Neutrophil (primary cell): ENCODE measurements around the gene SOAT1.
"Not testable (repeated sequence)": the region's sequence is repeated elsewhere in the genome, so short reads cannot be mapped to it uniquely, and the experiment has no call there.

Experiments used
- H3K27ac ChIP-seq: fragments of 200-600 bp; sonication (generic); 2 replicates; pipeline ENCODE4 v1.5.1; 2016; ENCODE audit warnings: mild to moderate bottlenecking, moderate library complexity
- H3K27me3 ChIP-seq: fragments of 200-600 bp; sonication (generic); 2 replicates; pipeline ENCODE4 v1.6.0; 2016; ENCODE audit warnings: mild to moderate bottlenecking
- H3K36me3 ChIP-seq: fragments of 200-600 bp; sonication (generic); 2 replicates; pipeline ENCODE4 v1.5.1; 2017
- H3K4me1 ChIP-seq, 2 experiments: fragments of 200-600 bp in 1 of 2; sonication (generic) in 1 of 2; 1 replicate in 1 of 2; 2 replicates in 1 of 2; pipeline versions ENCODE4 v1.5.1 to v1.6.1; 2013 to 2016; ENCODE audit warnings: low read depth in 1 of 2, low read length in 1 of 2, mild to moderate bottlenecking in 1 of 2, moderate library complexity in 1 of 2; ENCODE audit not compliant: control insufficient read depth in 1 of 2, insufficient read depth in 1 of 2
- H3K4me3 ChIP-seq, 2 experiments: fragments of 200-600 bp in 1 of 2; sonication (generic) in 1 of 2; 1 replicate in 1 of 2; 2 replicates in 1 of 2; pipeline ENCODE4 v1.5.1; 2013 to 2016; ENCODE audit warnings: low read depth in 1 of 2, low read length in 1 of 2, mild to moderate bottlenecking in 1 of 2, moderate library complexity in 1 of 2
- H3K9me3 ChIP-seq: fragments of 200-600 bp; sonication (generic); 2 replicates; pipeline ENCODE4 v1.5.1; 2016
- CTCF ChIP-seq: fragments of 200-600 bp; sonication (generic); IDR thresholded peaks from 2 replicates; pipeline ENCODE4 v1.5.1; 2016; ENCODE audit warnings: antibody characterized with exemption

SOAT1 gene

GRCh38 chr1:179352236-179352635, 58.6 kb downstream of the SOAT1 start:
- Histone ChIP-seq H3K4me1 (no peaks in the 10 kb centered on the region), H3K4me3 (no peak overlapping the region), H3K27me3 (no peaks in the 10 kb centered on the region), H3K36me3 (peaks cover 35% of the 10 kb centered on the region), H3K27ac (no peak overlapping the region), H3K9me3 (no peaks in the 10 kb centered on the region)
- TF ChIP-seq CTCF: no peak

DNA sequence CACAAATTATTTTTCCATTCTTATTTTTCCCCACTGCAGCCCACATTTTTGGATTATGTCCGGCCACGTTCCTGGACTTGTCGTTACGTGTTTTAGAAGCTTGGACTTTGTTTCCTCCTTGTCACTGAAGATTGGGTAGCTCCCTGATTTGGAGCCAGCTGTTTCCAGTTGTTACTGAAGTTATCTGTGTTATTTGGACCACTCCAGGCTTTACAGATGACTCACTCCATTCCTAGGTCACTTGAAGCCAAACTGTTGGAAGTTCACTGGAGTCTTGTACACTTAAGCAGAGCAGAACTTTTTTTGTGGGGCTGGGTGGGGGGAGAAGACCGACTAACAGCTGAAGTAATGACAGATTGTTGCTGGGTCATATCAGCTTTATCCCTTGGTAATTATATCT, 59.9 kb downstream of the SOAT1 start:
- Histone ChIP-seq H3K4me3 (no peak overlapping the region), H3K4me1 (no peaks in the 10 kb centered on the region), H3K36me3 (peaks cover 26% of the 10 kb centered on the region), H3K9me3 (no peaks in the 10 kb centered on the region), H3K27ac (no peak overlapping the region), H3K27me3 (no peaks in the 10 kb centered on the region)
- TF ChIP-seq CTCF: no peak

- H3K27me3 ChIP-seq, H3K9me3 ChIP-seq, H3K36me3 ChIP-seq, H3K27ac ChIP-seq, H3K4me3 ChIP-seq: not testable (repeated sequence)
- H3K4me1 ChIP-seq: peaks cover 9 to 14% of the 10 kb centered on the region in 2 experiments
Measured at GRCh38 chr1:179361631-179362030, 68.0 kb downstream of the SOAT1 start.

DNA sequence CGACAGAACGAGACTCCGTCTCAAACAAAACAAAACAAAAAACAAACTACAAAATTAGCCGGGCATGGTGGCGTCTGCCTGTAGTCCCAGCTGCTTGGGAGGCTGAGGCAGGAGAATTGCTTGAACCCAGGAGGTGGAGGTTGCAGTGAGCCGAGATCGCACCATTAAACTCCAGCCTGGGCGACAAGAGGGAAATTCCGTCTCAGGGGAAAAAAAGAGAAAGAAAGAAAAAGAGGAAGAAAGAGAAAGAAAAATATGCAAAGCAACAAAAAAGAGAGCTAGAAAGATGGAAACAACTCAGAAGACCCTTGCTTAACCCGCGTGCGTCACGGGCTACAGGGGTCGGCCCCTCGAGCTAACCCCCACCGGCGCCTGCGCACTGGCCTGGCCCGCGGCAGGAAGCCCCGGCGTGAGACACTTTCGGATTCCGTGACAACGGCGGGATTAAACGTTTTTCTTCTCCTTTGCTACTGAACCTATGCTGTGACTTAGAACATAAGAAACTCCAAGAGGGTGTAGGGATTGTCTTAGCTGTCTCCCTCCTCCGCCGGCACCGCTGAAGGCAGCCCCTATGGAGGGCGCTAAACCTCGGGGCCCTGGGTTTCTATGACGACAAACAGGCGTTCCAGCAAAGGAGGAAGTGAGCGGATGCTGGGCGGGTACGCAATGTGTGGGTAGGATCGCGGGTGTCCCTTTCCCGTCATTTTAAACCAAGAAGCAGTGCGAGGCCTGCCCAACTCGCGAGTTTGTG, 71.9 kb downstream of the SOAT1 start, which contains the start of gene AXDND1:
TSS of gene AXDND1 (plus strand) at position 630 of the 751 bp plus-strand sequence. CDS start 539 bp downstream, outside the sequence.
- H3K4me1 ChIP-seq: peaks cover 9 to 14% of the 10 kb centered on the region in 2 experiments
- H3K4me3 ChIP-seq: peak within 1 kb of the TSS; percentile 83 to 96
- H3K36me3 ChIP-seq: no peaks in the 10 kb centered on the region
- H3K27ac ChIP-seq: peak within 1 kb of the TSS; percentile 91
- H3K27me3 ChIP-seq: no peaks in the 10 kb centered on the region
- peak; percentile 49 for TF ChIP-seq CTCF
- no peaks in the 10 kb centered on the region for H3K9me3 ChIP-seq

DNA sequence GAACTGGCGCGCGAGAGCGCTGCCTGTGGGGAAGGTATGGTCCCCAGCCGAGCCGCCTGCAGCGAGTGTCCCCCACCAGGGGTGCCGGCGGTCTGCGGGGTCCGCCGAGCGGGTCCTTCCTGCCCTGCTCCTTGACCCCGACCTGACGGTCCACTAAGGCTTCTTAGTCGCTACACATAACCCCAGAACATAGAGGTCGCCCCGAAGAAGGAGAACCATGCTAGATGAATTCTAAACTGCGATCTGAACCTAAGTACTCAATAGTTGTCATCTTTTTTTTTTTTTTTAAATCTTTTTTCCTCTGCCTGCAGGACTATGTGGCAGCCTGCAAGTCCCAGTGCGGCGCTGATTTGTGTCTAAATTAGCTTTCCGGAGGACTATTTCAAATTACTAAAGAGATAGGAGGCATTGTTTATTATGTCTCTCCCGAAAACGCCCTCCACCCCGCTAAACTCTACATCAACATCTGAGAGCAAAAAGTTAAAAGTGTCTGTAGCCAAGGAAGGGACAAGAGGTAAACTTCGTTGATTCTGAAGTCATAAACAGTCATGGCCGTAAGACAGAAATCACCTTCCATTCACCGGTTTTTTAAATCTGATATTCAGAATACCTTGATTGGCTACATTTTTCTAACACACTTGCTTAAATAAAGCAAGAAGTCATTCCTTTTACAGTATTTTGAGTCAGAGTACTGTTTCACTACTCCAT, 72.7 kb downstream of the SOAT1 start:
- H3K27me3 ChIP-seq: no peaks in the 10 kb centered on the region
- peaks cover 9 to 14% of the 10 kb centered on the region in 2 experiments for H3K4me1 ChIP-seq
- no peak for TF ChIP-seq CTCF
- H3K9me3 ChIP-seq: no peaks in the 10 kb centered on the region
- peak overlapping the region; percentile 83 to 96 for H3K4me3 ChIP-seq
- peak overlapping the region; percentile 91 for H3K27ac ChIP-seq
- H3K36me3 ChIP-seq: no peaks in the 10 kb centered on the region
